ENCODE measurements around the gene HUS1.
"Not testable (repeated sequence)": the region's sequence is repeated elsewhere in the genome, so short reads cannot be mapped to it uniquely, and the experiment has no call there.

The HUS1 gene

GRCh38 chr7:47944536-47945260, 34.7 kb downstream of the HUS1 start:
- DNase-seq (ENCODE audit: low read depth, low spot score) = no peak

DNA sequence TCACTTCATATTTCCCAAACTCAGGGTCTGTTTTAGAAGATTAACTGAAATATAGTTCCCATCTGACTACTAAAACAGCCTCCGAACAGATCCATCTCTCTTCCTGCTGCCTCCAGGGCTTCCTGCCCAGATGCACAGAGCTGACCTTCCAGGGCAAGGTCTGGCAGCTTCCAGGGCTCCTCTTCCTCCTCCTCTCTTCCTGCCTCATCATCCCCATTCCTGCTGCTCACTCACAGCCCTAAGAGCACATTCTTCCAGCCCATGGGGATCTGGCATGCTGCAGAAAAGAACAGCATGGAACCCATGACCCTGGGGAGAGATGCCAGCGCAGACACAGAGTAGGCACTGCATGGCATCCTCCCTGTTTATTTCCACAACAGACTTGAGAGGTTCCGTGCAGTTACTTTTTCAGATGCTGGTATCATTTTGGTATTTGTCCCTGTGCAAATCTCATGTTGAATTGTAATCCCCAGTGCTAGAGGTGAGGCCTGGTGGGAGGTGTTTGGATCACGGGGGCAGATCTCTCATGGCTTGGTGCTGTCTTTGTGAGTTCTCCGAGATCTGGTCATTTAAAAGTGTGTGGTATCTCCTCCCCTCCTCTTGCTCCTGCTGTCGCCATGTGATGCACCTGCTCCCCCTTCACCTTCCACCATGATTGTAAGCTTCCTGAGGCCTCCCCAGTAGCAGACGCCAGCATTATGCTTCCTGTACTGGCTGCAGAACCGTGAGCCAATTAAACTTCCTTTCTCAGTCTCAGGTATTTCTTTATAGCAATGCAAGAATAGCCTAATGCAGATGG, 35.5 kb downstream of the HUS1 start:
- DNase-seq (ENCODE audit: low read depth, low spot score) = no peak

- not testable (repeated sequence) for DNase-seq (ENCODE audit: low read depth, low spot score)
These were observed 36.8 kb downstream of the HUS1 start for GRCh38 chr7:47942651-47943050.

DNA sequence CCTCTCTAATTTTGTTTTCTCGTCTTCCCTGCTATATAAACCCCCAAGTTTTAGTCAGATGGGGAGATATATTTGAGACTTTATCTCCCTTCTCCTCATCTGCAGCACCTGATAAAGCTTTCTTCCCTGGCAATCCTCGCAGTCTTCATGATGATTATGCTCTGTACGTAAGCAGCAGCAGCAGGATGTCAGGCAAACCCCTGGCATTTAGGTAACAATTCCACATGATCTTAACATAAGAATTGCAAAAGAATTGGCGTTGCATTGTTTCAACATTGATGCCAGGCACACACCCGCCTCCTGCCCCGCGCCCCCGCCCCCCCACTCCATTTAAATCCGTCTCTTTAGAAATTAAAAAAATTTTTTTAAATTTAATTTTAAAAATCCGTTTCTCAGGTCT, 37.3 kb downstream of the HUS1 start:
- no peak for DNase-seq (ENCODE audit: low read depth, low spot score)

GRCh38 chr7:47941136-47941844, 38.1 kb downstream of the HUS1 start:
- DNase-seq (ENCODE audit: low read depth, low spot score) = no peak

GRCh38 chr7:47940088-47941013, 39.1 kb downstream of the HUS1 start:
- no peak for DNase-seq (ENCODE audit: low read depth, low spot score)

- no peak for DNase-seq (ENCODE audit: low read depth, low spot score)
These were observed 39.9 kb downstream of the HUS1 start for GRCh38 chr7:47939425-47940036.

DNA sequence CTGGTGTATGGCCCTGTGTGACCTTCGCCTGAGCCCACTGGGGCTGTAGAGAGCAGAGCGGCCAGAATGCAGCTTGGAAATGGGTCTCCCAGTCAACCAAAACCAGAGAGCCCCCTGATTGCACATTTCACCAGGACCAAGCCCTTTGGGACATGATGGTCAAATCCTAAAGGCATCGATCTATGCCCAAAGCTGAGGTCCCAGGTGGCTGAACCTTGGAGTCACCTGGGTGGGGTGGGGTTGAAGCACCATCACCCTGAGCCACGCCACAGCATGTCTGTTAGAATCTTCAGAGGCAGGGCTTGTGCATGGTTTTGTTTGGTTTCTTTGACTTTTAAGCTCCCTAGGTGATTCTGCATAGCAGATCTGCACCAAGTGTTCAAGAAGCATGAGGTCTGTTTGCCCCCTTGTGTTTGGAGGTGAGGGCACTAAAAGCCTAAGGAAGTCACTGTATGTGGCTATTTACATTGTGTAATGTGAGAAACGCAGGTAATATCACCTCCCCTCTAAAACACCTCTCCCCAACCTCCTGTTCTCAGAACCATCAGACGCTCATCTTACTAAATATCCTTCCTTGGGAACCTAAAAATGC, 40.7 kb downstream of the HUS1 start:
- no peak for DNase-seq (ENCODE audit: low read depth, low spot score)

GRCh38 chr7:47937711-47938573, 41.5 kb downstream of the HUS1 start:
- no peak for DNase-seq (ENCODE audit: low read depth, low spot score)

- DNase-seq (ENCODE audit: low read depth, low spot score) = no peak
These were observed 42.2 kb downstream of the HUS1 start for GRCh38 chr7:47937065-47937687.

GRCh38 chr7:47936323-47936722, 43.1 kb downstream of the HUS1 start:
- no peak for DNase-seq (ENCODE audit: low read depth, low spot score)

- no peak for DNase-seq (ENCODE audit: low read depth, low spot score)
These were observed 44.1 kb downstream of the HUS1 start for GRCh38 chr7:47935336-47935735.

- DNase-seq (ENCODE audit: low read depth, low spot score) = no peak
These were observed 44.6 kb downstream of the HUS1 start for GRCh38 chr7:47934831-47935230.

DNA sequence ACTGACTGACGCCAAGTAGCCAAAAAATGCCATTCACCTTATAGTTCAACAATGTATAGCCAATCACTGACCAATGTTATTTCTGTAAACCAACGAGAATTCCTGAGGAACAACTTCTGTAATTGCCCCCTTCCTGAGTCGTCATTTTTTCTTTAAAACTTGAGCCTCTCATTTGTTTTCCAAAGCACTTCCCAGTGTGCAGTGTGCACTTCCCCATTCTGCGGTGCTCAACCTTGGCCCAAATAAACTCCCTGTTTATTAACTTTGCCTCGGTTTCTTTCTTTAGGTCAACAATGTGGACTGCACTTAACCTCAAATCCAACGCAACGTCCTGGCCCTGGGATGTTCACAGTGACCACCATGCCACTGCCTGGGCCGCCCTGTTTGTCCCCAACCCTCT, 46.2 kb downstream of the HUS1 start:
- DNase-seq (ENCODE audit: low read depth, low spot score) = no peak

- DNase-seq (ENCODE audit: low read depth, low spot score) = no peak
These were observed 46.9 kb downstream of the HUS1 start for GRCh38 chr7:47932466-47933037.

- no peak for DNase-seq (ENCODE audit: low read depth, low spot score)
These were observed 47.4 kb downstream of the HUS1 start for GRCh38 chr7:47932016-47932415.

GRCh38 chr7:47931005-47932004, 48.1 kb downstream of the HUS1 start:
- no peak for DNase-seq (ENCODE audit: low read depth, low spot score)

- DNase-seq (ENCODE audit: low read depth, low spot score) = no peak
These were observed 55.1 kb downstream of the HUS1 start for GRCh38 chr7:47924266-47924665.

All from smooth muscle cell of the brain vasculature (primary cell).